GM18868 (cell line): ENCODE data around the gene APCDD1L.
"Not testable (repeated sequence)": the region's sequence is repeated elsewhere in the genome, so short reads cannot be mapped to it uniquely, and the experiment has no call there.

Experiments used
- ATAC-seq: cut with Tn5 transposase; IDR thresholded peaks from one replicate; pipeline ENCODE4 v1.9.1; 2021; ENCODE audit warnings: mild to moderate bottlenecking, moderate library complexity; ENCODE audit not compliant: unreplicated experiment

Gene APCDD1L

DNA sequence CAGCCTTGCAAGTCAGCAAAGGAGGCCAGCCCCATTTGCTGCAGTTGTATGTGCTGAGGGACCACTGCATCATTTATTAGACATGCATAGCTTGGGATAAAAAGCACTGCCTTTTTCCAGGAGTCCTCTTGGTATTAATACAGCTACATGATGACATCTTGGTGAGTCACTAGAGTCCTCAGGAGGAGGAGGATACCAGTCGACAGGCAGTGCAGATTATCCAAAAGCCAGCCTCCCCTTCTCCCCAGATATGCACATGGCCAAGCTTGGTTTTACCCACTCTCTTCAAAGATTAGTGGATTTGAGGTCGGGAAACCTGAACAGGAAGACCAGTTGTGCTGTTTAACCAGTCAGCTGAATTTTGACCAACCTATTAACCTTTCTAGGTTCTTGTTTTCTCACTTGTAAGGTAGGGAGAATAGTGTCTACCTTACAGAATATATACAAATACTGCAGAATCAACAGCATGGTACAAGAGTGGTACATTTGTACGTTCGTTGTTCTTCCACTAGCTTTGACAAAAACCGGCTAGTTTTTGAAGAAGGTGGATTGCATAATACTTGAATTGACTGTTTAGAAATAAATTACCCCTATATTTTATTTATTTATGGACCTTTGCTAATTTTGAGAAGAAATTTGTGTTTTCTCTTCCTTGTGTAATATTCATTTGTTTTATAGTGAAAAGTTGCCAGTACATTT lies 94.3 kb downstream of the APCDD1L start:
- no peak for ATAC-seq

DNA sequence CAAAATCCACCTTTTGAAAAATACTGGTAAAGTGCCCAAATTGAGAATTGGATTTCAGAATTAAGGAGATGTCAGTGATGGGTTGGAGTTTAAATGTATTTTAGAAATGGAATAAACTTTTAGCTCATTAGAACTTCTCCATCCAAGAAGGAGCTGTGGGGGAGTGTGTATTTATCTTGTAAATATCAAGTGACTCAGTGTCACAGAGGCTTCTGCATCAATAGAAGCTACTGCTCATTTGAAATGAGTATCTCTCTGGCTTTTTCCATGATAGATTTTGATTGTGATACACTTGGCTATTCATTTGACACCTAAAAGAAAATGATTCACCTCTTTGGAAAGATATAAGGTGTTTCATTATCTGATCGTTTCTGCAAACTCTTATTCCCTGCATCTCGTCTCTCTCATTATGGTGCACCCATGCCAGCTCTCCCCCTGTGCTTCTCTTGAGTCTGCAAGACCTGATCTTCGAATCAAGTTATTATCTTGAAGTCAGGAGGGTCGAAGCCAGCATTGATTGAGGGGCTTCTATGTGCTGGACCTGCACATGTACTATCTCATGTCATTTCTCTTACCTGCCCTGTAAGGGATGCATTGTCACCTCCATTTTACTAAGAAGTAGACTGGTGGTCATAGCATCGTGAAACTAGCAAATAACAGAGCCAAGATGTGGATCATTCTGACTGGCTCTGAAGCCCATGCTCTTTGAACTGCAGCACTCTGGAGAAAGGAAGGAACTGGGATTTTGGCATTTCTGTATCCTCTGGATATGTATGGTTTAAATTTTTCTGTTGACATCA lies 96.0 kb downstream of the APCDD1L start:
- no peak for ATAC-seq

DNA sequence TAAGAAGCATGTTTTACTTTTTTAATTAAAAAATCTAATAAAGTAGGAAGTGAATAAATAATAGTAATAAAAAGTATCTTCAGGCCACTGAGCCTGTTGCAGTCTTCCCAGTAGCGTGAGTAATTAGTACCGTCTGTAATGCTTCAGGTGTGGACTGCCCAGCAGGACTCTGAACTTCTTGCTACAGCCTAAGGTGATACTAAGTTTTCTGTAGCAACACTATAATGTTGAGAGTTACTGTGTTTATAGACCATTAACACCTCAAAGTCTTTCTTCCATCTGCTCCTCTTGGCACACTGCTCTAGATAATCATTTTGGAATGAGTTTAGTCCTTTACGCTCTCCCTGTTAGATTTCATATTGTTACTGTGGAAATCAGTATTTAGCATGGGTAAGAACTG lies 97.8 kb downstream of the APCDD1L start:
- ATAC-seq = no peak

DNA sequence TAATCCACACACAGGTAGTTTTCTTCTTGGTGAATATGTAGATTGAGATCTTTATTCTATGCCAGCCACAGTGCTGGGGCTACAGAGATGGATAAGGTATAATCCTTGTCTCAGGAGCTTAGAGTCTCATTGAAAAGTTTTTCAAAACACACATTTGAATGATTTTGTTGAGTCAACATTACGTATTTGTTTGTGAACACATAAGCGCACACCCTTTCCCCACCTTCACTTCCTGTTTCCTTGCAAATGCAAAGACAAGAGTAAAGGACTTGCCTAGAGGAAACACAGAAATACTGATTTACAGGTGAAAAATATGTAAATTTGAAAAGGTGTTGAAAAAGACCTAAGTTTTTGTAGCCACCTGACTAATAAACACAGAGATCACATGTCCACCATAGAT lies 98.4 kb downstream of the APCDD1L start:
- ATAC-seq = no peak

DNA sequence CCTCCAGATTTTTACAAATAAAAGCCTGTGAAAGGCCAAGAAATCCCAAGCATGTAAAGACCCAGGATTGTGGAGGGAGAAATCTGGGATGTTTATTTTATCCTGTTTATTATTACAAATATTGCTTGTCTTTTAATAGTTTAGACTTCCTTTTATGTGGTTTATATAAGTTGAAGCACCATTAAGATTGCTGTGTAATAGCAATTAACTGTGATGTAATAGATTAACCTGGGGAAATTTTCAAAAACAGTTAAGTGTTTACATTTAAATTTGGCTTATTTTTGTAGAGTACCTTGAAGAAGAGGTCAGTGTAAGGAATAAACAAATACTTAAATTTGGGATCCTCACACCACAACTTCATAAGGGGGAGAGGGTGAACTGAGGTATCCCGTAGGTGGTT lies 99.1 kb downstream of the APCDD1L start:
- no peak for ATAC-seq

DNA sequence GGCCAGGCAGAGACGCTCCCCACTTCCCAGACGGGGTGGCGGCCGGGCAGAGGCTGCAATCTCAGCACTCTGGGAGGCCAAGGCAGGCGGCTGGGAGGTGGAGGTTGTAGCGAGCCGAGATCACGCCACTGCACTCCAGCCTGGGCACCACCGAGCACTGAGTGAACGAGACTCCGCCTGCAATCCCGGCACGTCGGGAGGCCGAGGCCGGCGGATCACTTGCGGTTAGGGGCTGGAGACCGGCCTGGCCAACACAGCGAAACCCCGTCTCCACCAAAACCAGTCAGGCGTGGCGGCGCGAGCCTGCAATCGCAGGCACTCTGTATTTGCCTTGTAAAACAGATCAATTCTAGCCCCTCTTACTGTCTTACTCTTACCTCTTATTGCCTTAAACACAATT lies 100.4 kb downstream of the APCDD1L start:
- ATAC-seq = not testable (repeated sequence)

DNA sequence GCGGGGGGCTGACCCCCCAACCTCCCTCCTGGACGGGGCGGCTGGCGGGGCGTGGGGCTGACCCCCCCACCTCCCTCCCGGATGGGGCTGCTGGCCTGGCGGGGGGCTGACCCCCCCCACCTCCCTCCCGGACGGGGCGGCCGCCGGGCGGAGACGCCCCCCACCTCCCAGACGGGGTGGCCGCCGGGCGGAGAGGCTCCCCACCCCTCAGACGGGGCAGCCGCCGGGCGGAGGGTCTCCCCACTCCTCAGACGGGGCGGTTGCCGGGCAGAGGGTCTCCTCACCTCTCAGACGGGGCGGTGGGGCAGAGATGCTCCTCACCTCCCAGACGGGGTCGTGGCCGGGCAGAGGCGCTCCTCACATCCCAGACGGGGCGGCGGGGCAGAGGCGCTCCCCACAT lies 101.0 kb downstream of the APCDD1L start:
- not testable (repeated sequence) for ATAC-seq
